CD1c-positive myeloid dendritic cell (primary cell): ENCODE data around the gene COQ8B.
"Not testable (repeated sequence)": the region's sequence is repeated elsewhere in the genome, so short reads cannot be mapped to it uniquely, and the experiment has no call there.

Experiments
- DNase-seq: peaks from one replicate; pipeline ENCODE4 v3.0.0-alpha.2; 2016; ENCODE audit errors: extremely low spot score

The COQ8B gene

DNA sequence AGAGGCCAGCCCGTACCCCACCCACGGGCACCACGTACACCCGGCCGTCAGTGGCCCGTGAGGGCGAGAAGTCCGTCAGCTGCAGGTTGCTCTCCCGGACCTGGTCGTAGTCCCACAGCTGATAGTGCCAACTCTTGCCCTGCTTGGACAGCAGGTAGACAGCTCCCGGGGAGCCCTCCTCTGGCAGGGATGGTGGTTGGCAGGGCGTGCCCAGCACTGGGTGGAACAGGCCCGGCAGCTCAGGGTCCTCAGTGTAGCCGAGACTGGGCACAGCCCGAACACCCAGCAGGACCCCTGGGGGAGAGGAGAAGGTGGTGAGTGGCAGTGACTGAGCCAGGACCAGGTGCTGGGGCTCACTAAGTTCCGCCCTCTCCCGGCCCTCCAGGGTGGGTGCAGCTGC is 25.8 kb upstream of the COQ8B start:
- DNase-seq, result no peak

DNA sequence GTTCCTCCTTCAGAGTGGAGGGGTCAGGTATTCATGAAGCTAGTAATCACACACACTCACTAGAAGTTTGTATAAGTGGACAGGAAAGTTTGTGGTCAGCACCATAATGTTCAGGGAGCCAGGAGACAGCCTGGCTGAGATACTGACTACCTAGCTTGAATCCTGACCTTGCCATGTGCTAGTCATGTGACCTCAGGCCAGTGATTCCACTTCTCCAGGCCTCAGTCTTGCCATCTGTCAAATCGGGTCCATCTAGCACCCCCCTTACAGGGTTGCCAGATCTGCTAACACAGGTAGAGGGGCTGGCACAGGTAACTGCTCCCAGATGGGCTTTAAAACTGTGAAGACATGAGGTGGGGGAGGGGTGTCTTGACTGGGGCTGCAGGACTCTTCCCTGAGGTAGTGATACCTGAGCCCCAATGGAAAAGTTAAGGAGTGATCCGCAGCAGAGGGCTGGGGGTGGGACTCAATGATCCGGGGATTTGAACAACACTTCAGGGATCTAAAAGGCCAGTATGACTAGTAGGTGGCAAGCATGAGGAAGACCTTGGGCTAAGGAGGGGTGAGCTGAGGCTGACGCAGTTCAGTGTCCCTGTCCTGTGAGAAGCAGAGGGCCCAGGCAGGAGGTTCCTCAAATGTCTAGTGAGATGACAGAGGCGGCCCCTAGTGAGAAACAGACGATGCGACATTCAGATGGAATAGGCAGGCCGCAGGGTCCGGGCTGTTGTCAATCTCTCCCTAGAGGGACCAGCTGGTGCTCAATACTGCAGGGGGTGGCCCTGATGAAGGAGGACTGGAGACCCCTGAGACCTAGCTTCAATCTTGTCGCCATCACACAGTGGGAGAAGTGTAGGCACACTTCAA is 25.1 kb upstream of the COQ8B start:
- DNase-seq, result peak; percentile 36

DNA sequence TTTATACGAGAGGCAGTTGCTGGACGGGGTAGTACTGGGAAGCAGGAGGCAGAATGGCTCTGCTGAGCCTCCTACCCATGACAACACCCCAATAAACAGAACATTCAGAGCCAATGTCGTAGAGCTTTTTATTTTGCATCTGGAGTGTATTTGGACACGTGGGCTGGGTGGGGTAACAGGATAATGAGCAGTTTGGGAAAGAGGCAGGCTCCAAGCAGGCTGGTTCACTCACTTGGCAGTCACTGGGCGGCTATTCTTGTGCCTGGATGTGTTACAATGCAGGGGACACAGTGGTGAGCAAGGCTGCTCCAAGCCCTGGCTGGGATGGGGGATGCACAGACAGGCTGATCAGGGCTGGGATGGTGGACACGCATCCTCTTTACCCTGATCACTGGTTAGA is 24.1 kb upstream of the COQ8B start:
- DNase-seq, result no peak

DNA sequence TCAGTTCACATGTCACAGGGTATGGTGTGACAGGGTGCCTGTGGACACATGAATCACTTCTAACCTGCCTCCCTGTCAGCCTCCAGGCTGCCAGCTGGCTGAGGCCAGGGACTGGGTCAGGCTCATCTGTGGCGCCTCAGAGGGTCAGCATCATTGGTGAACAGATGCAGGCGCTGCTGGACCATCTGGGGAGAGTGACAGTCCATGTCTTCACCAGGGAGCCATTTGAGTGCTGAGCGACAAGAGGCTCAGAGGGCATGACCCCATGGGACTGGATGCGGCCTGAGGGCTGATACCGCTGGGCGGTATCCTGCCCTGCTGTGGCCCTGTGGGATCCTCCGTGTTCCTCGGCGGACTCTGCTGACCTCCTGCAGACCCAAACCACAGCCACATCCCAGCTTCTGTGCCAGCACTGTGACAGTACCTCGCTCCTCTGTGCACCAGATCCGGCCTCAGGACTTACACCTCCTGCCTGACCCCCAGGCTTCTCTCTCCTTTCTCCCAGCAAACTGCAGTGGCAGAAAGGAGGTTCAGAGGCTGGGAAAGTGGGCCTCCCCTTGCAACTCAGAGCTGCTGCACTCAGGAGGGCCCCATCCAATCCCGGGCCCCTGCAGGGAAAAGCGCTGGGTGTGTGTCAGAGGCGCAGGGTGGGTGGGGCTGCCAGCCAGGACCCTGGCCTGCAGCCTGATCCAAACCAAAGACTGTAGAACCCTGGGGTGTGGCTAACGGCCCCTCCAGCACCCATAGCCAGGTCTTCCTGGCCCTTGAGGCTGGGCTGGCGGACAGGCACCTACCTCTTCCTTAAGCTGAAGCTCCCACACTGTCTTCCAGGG is 23.4 kb upstream of the COQ8B start:
- DNase-seq, result no peak

DNA sequence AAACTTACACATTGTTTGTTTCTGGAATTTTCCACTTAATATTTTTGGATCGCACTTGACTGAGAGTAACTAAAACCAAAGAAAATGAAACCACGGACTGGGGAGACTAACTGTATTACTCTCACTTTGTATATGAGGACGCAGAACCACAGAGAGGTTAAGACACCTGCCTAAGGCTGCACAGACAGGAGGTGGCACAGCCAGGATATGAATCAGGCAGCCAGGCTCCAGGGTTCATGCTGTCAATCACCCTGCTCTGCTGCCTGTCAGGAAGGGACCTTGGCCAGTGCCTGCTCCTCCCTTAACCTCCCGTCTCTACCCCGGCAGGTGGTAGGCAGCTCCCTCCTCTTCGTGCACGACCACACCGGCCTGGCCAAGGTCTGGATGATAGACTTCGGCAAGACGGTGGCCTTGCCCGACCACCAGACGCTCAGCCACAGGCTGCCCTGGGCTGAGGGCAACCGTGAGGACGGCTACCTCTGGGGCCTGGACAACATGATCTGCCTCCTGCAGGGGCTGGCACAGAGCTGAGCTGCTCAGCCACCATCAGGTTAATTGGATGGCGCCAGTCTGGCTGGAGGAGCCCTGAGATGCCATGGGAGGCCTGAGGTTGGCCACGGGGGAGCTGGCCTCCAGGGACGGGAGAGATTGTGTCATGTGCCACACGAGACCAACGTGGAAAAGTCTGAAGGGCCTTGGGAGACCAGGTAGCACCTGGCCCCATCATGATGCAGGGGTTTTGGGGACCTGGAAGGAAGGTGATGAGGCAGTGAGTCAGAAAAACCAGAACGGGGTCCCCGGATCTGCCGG is 22.5 kb upstream of the COQ8B start:
- no peak for DNase-seq

DNA sequence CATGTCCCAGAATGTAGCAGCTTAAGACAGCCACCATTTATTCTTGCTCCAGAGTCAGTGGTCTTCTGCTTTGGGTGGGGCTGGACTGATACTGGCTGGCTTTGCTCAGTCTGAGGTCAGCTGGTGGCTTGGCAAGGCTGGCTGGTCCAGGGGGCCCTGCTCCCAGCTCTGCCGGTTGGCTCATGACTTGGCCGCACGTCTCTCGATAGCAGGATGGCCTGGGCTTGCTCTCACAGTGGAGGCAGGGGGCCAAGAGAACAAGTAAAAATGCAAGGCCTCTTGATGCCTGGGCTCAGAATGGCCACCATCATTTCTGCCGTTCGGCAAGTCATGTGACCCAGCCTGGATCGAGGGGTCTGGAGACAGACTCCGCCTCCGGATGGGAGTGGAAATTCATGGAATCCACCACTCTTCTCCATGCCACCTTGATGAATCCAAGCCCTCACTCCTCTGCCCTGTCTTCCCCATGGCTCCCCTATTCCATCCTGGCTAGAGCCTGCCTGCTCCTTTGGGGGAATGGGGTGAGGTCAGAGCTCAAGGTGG is 20.5 kb upstream of the COQ8B start:
- DNase-seq, result no peak

DNA sequence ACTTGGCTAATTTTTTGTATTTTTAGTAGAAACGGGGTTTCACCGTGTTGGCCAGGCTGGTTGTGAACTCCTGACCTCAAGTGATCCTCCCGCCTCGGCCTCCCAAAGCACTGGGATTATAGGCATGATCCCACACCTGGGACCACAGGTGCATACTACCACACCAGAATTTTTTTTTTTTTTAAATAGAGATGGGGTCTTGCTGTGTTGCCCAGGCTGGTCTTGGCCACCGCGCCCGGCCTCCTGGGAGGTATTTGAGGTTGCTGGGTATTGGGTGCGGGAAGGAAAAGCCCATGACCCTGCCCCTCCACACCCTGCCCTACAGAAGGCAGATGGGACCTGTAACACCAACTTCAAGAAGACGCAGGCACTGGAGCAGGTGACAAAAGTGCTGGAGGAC is 20.0 kb upstream of the COQ8B start:
- no peak for DNase-seq

DNA sequence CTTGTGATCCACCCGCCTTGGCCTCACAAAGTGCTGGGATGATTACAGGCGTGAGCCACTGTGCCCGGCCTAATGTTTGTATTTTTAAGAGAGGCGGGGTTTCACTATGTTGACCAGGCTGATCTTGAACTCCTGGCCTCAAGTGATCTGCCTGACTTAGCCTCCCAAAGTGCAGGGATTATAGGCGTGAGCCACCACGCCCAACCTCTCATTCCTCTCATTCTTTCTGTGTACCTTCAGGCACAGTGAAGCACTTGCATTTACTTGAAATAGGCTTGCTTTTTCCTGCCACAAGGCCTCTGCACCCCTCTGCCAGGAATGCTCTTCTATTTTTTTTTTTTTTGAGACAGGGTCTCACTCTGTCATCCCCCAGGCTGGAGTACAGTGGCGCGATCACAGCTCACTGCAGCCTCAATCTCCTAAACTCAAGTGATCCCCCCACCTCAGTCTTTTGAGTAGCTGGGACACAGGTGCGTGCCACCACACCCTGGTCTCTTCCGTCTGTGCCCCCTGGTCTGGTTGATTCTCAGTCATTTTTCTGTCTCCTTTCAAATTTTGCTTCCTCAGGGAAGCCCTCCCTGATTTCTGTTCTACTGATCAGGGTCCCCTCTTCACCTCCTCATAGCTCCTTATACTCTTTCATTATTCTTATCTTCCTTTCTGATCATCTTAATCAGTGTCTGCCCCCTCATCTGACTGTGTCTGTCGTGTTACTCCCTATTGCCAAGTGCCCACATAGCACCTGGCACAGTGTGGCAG is 18.5 kb upstream of the COQ8B start:
- DNase-seq, result no peak

DNA sequence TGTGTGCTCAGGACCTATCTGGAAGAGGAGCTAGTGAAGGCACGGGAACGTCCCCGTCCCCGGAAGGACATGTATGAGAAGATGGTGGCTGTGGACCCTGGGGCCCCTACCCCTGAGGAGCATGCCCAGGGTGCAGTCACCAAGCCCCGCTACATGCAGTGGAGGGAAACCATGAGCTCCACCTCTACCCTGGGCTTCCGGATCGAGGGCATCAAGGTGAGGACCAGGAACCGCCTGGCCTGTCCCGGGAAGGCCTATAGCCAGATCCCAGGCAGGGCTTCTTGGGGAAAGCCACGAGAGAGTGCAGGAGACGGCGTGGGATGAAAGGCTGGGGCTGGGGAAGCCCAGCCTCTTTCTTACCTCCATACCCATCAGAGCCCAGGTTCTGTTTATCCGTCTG is 16.5 kb upstream of the COQ8B start:
- DNase-seq, result no peak

DNA sequence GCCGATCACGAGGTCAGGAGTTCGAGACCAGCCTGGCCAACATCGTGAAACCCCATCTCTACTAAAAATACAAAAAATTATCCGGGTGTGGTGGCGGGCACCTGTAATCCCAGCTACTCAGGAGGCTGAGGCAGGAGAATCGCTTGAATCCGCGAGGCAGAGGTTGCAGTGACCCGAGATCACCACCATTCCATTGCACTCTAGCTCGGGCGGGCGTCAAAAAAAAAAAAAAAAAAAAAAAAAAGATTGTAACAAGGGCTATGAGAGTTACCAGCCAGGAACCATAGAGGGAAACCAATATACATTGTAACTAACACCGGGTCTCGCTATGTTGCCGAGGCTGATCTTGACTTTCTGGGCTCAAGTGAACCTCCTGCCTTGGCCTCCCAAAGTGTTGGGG is 15.6 kb upstream of the COQ8B start:
- not testable (repeated sequence) for DNase-seq

DNA sequence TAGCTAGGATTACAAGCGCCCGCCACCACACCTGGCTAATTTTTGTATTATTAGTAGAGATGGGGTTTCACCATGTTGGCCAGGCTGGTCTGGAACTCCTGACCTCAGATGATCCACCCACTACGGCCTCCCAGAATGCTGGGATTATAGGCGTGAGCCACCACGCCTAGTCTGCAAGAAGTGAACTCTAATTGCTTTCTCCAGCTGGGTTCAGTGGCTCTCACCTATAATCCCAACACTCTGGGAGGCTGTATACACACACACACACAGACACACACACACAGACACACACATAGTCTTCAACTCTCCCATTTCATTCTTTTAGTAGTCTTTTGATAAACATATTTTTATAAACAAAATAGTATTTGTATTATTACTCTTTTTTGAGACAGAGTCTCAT is 13.4 kb upstream of the COQ8B start:
- not testable (repeated sequence) for DNase-seq

DNA sequence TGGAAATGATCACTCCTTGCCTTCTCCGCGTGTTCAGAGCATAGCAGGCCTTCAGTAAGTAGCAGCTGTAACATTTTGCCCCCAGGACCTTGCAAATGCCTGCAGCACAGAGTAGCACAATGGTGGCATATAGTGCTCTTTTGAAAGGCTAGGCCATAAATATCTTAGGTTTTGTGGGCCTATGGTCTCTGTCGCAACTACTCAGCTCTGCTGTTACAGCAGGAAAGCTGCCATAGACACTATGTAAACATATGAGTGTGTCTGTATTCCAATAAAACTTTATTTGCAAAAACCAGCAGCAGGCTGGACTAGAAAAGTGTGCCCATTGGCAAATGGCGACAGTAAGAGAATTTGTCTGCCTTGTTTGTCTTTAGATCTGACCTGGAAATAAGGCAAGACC is 9.6 kb upstream of the COQ8B start:
- DNase-seq, result no peak

DNA sequence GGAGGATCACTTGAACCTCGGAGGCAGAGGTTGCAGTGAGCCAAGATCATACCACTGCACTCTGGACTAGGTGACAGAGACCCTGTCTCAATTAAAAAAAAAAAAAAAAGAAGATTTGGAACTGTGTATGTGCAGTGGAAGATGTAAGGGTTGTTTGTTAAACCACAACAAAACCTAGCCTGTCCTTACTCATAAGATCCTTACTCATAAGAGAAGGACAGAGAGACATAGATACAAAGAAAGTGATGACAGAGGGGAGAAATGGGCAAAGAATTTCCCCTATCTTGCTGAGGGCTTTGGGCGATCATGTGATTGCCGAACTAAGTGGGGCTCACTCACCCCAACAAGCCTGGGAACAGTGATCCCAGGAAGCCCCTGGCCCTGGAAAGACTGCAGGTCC is 8.2 kb upstream of the COQ8B start:
- no peak for DNase-seq

DNA sequence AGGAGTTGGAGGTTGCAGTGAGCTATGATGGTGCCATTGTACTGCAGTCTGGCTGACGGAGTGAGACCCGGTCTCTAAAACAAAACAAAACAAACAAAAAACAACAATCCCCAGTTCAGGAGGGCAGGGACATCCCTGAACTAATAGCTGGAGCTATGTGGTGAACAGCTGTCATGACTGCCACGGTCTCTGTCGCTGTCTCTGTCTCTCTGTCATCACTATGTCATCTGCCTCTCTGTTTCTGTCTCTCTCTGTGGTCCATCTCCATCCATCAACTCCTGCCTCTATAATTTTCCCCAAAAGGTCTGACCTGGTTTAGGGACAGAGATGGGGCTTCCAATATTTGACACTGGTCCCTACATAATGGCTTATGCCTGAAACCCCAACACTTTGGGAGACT is 7.6 kb upstream of the COQ8B start:
- no peak for DNase-seq

DNA sequence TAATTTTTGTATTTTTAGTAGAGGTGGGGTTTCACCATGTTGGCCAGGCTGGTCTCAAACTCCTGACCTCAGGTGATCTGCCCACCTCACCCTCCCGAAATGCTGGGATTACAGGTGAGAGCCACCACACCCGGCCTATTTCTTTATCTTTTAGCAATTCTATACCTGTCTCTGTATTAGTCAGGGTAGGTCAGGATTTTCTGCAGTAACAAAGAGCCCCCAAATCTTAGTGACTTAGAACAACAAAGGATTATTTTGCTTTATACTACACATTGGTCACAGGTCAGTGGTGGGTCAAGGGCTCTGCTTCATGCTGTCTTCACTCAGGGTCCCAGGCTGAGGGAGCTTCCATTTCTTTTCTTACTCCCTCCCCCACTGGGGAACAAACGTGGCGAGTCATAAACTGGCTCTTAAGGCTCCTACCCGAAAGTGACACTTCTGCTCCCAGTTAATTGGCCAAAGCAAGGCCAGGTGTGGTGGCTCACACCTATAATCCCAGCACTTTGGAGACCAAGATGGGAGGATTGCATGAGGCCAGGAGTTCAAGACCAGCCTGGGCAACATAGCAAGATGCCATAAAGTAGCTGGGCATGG is 7.1 kb upstream of the COQ8B start:
- DNase-seq, result no peak

DNA sequence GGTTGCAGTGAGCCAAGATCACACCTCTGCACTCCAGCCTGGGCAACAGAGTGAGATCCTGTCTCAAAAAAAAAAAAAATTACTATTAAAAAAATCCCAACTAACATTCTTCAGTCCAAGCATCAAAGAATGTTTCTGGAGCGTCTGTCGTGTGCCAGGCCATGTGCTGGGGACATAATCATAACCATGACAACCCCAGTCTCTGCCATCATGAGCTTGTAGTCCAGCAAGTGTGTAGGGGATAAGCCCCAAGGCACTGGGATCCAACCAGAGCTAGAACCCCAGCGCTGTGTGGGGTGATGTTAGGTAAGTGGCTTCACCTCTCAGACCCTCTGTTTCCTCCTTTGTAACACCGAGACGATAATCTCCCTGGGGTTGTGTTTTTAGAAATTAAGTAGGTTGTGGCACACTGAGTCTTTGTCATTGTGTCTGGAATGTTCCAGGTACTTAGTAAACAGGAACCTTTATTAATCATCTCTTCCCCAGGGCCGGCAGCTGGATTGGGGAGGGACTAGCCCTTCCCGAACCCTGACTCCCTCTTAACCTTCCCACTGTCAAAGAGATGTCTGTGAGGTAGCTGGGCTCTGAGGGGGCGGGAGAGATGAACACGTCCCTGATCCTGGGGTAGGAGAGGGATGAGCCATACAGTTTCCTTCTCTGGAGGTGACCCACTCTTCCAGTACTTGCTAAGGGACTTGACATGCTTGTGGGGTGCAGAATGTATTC is 5.4 kb upstream of the COQ8B start:
- DNase-seq, result no peak

DNA sequence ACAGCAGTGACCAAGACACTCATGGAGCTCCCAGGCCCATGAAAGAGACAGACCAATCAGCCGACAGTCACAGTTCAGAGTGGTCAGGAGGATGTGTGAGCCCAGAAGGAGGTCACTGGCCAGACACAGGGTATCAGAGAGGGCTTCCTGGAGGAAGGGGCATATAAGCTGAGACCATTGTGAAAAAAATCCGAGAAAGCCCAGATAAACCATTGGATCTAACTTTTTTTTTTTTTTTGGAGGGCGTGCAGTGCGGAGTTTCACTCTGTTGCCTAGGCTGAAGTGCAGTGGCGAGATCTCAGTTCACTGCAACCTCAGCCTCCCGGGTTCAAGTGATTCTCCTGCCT is 4.4 kb upstream of the COQ8B start:
- DNase-seq, result no peak

DNA sequence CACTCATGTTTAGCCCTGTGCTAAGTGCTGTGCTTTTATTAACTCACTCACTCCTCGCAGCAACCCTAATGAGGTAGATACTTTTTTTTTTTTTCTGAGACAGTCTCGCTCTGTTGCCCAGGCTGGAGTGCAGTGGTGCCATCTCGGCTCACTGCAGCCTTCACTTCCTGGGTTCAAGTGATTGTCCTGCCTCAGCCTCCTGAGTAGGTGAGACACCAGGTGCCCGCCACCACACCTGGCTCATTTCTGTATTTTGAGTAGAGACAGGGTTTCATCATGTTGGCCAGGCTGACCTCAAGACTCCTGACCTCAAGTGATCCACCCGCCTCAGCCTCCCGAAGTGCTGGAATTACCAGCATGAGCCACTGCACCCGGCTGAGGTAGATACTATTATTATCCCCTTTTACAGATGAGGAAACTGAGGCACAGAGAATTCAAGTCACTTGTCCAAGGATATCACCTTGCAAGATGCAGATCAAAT is 2.8 kb upstream of the COQ8B start:
- no peak for DNase-seq

DNA sequence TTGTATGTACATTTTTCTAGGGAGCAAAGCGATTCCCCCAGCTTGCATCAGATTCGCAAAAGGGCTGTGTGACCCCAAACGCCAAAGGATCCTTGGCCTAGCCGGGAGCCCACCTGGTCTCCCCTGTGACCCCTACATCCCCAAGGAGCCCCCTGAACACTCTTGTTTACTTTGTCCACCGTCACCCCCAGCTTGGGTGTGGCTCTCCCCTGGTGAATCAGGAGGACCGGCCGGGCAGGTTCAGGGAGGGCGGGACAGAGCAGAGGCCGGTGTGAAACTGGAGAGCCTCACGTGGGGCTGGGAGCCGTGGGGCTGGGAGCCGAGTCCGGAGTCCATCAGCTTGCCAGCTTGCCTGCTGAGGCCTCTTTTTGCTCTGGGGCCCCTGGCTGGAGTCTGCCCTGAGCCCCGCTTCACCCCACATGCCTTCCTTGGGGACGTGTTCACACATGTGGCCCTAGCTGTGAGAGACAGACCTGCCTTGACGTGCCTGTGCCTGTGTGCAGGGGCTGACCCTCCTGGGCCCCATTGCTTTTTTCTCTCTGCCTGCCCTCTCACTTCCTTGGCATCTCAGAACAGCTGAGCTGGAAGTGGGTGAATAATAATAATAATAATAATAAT is 2.2 kb upstream of the COQ8B start:
- no peak for DNase-seq
